Endothelial cell of umbilical vein (primary cell): ENCODE measurements around the gene PAK6. TPM values are rescaled to one million over a fixed set of nuclear protein-coding genes. Genes with fewer than 3 reads are reported as not detected.

ENCODE experiments used
- BruUV-seq: library from RNA; stranded (reverse); fragments of 400-500 nt; replicated peaks from 2 replicates; lab custom pipeline; 2021; lab: Mats Ljungman, UMichigan
- CTCF ChIA-PET: fragments of 300-600, 350-600 bp; sonication (Branson Sonifier 250); formaldehyde crosslinking; loops from one replicate; lab custom pipeline; 2021; ENCODE audit warnings: antibody characterized with exemption, inconsistent platforms; lab: Charles Lee
- POLR2A ChIA-PET: fragments of 300-600, 350-600 bp; sonication (Branson Sonifier 250); formaldehyde crosslinking; loops from one replicate; lab custom pipeline; 2021; ENCODE audit warnings: antibody characterized with exemption, inconsistent platforms; lab: Charles Lee
- DNase-seq: peaks from one replicate; pipeline ENCODE4 v3.0.0-alpha.2; 2011; ENCODE audit warnings: low read depth, low spot score
- FAIRE-seq: peaks from 2 replicates; lab custom pipeline; 2011; peaks lifted over from hg19 to GRCh38; lab: Jason Lieb, UNC
- H2AFZ ChIP-seq: 2 replicates; pipeline ENCODE4 v1.6.0; 2012; ENCODE audit warnings: low read depth, low read length, control low read depth, inconsistent platforms
- H3K27ac ChIP-seq: 2 replicates; pipeline ENCODE4 v1.5.1; 2011; ENCODE audit warnings: low read depth, mild to moderate bottlenecking, control low read depth, low read length, moderate library complexity; ENCODE audit not compliant: insufficient read depth
- H3K27me3 ChIP-seq, 2 experiments: 2 replicates each; pipeline versions ENCODE4 v1.6.0 to v1.6.1; 2011; ENCODE audit warnings: low read length in 2 of 2, mixed read lengths in 1 of 2; ENCODE audit not compliant: control insufficient read depth in 2 of 2, insufficient read depth in 2 of 2
- H3K36me3 ChIP-seq, 2 experiments: 2 replicates in 1 of 2; 3 replicates in 1 of 2; pipeline ENCODE4 v1.5.1; 2011; ENCODE audit warnings: low read length in 2 of 2, mild to moderate bottlenecking in 1 of 2, moderate library complexity in 1 of 2; ENCODE audit not compliant: control insufficient read depth in 2 of 2, insufficient read depth in 2 of 2; ENCODE audit errors: extremely low read depth in 1 of 2
- H3K4me1 ChIP-seq: 3 replicates; pipeline ENCODE4 v1.5.1; 2011; ENCODE audit warnings: mild to moderate bottlenecking, low read length; ENCODE audit not compliant: control insufficient read depth, insufficient read depth; ENCODE audit errors: extremely low read depth
- H3K4me2 ChIP-seq: 2 replicates; pipeline ENCODE4 v1.6.1; 2011; ENCODE audit warnings: low read length, control low read depth, mixed read lengths; ENCODE audit not compliant: insufficient read depth
- H3K4me3 ChIP-seq, 3 experiments: fragments of 200-600 bp in 1 of 3; sonication (generic), shearing (Covaris generic) in 1 of 3; replicated peaks in 1 of 3; 2 replicates each; pipeline ENCODE4 v1.5.1; 2011 to 2016; ENCODE audit warnings: control low read depth in 3 of 3, low read length in 3 of 3, mild to moderate bottlenecking in 2 of 3, inconsistent platforms in 1 of 3, low read depth in 1 of 3, moderate library complexity in 1 of 3; ENCODE audit not compliant: insufficient read depth in 1 of 3
- H3K79me2 ChIP-seq: 2 replicates; pipeline ENCODE4 v1.6.0; 2012; ENCODE audit warnings: low read length, inconsistent platforms; ENCODE audit not compliant: control insufficient read depth, insufficient read depth
- H3K9ac ChIP-seq: replicated peaks from 2 replicates; pipeline ENCODE3; 2011; ENCODE audit warnings: low read length, control low read depth; ENCODE audit not compliant: insufficient read depth; ENCODE audit errors: extremely low read depth
- H3K9me1 ChIP-seq: replicated peaks from 3 replicates; pipeline ENCODE4 v1.6.0; 2011; ENCODE audit warnings: mild to moderate bottlenecking, low read length; ENCODE audit not compliant: control insufficient read depth, insufficient read depth; ENCODE audit errors: extremely low read depth
- H3K9me3 ChIP-seq: replicated peaks from 2 replicates; pipeline ENCODE4 v1.5.1; 2012; ENCODE audit warnings: low read length, inconsistent platforms; ENCODE audit not compliant: control insufficient read depth, insufficient read depth
- H4K20me1 ChIP-seq: replicated peaks from 2 replicates; pipeline ENCODE3; 2011; ENCODE audit warnings: mild to moderate bottlenecking, low read length; ENCODE audit not compliant: control insufficient read depth, insufficient read depth; ENCODE audit errors: extremely low read depth
- CTCF ChIP-seq, 2 donors: IDR thresholded peaks; 1 replicate in 1 of 2; 2 replicates in 1 of 2; pipeline ENCODE4 v1.5.1; 2011; ENCODE audit warnings: low read length in 2 of 2, mild to moderate bottlenecking in 2 of 2, moderate library complexity in 2 of 2, control low read depth in 1 of 2, inconsistent platforms in 1 of 2, low read depth in 1 of 2; ENCODE audit not compliant: insufficient read depth in 1 of 2; ENCODE audit errors: extremely low read depth in 1 of 2
- EZH2 ChIP-seq: IDR thresholded peaks from 2 replicates; pipeline ENCODE4 v1.6.1; 2012; ENCODE audit warnings: borderline replicate concordance, low read depth, mild to moderate bottlenecking, moderate library complexity, low read length, inconsistent platforms; ENCODE audit not compliant: severe bottlenecking
- FOS ChIP-seq: IDR thresholded peaks from 2 replicates; pipeline ENCODE4 v1.6.1; 2011; ENCODE audit warnings: mild to moderate bottlenecking, low read length, moderate library complexity, borderline replicate concordance; ENCODE audit not compliant: insufficient read depth
- GATA2 ChIP-seq: IDR thresholded peaks from 2 replicates; pipeline ENCODE4 v1.7.0; 2011; ENCODE audit warnings: low read depth, mild to moderate bottlenecking, moderate library complexity, mixed read lengths, low read length; ENCODE audit not compliant: insufficient read length, insufficient read depth
- MAX ChIP-seq: IDR thresholded peaks from 2 replicates; pipeline ENCODE4 v1.6.1; 2011; ENCODE audit not compliant: insufficient read depth, insufficient read length
- MYC ChIP-seq: IDR thresholded peaks from one replicate; pipeline ENCODE4 v1.6.1; 2011; ENCODE audit warnings: mild to moderate bottlenecking, low read depth, low read length
- POLR2AphosphoS5 ChIP-seq: IDR thresholded peaks from 2 replicates; pipeline ENCODE4 v1.6.1; 2012; ENCODE audit warnings: low read depth, mild to moderate bottlenecking, control low read depth, low read length, moderate library complexity; ENCODE audit not compliant: insufficient read depth
- dilution Hi-C: fragments of 300-500 bp; cut with MboI; formaldehyde crosslinking; loops from one replicate; pipeline ENCODE4 v1.15.0; 2019; ENCODE audit warnings: low sequenced_read_pairs; ENCODE audit not compliant: extremely low pct_ligation_motif_present
- intact Hi-C: fragments of 100-400 bp; cut with micrococcal nuclease; formaldehyde crosslinking; loops from one replicate; pipeline ENCODE4 v1.10.0; 2022
- polyA plus RNA-seq, 4 experiments: library from polyadenylated mRNA; depleted of rRNA in 3 of 4; stranded (reverse) in 3 of 4; unstranded in 1 of 4; fragments of >200 nt; gene quantifications; 2 replicates each; pipeline versions ENCODE4 v1.2.1 to v1.2.3, GENCODE V29; 2011 to 2012; ENCODE audit warnings: missing spikeins in 1 of 4
- total RNA-seq: library from RNA; stranded (reverse); gene quantifications from 2 replicates; pipeline ENCODE4 v1.2.3, GENCODE V29; 2021

PAK6 gene
- total and polyA plus RNA-seq, 2 donors (not counting 3 experiments of a cell fraction or from before 2014, with no cell fraction given), result not detected

GRCh38 chr15:40257656-40258450, 19.0 kb downstream of the PAK6 start:
- Histone ChIP-seq H3K4me1 (peaks cover 6% of the 10 kb centered on the region), H3K4me2 (no peak overlapping the region), H3K4me3 (no peak overlapping the region), H3K9me1 (no peaks in the 10 kb centered on the region), H2AFZ (no peak overlapping the region), H4K20me1 (no peaks in the 10 kb centered on the region), H3K9me3 (no peaks in the 10 kb centered on the region), H3K36me3 (no peaks in the 10 kb centered on the region), H3K27me3 (peaks cover 24 to 27% of the 10 kb centered on the region in 2 experiments), H3K9ac (no peak overlapping the region), H3K27ac (no peak overlapping the region), H3K79me2 (no peaks in the 10 kb centered on the region)
- dilution Hi-C loops (no loop called here), intact Hi-C loops (no loop called here)
- ChIA-PET CTCF (interaction anchor here (1.0 to 3.2 kb wide), 5 partner anchors 8 to 40 kb away, joined by 4 to 14 read pairs (median 6); no protein-coding TSS in a partner anchor), POLR2A (no interaction called here)
- no TSS peak for BruUV-seq
- no peak for TF ChIP-seq MYC
- TF ChIP-seq EZH2, result no peak
- no peak for TF ChIP-seq GATA2
- TF ChIP-seq CTCF (IDR thresholded peaks at IDR 0.05; ENCODE audit: extremely low read depth in 1 of 2, insufficient read depth in 1 of 2, low read depth in 1 of 2, low read length in 2 of 2), result no peak
- no peak for TF ChIP-seq POLR2AphosphoS5
- no peak for TF ChIP-seq MAX
- peak; percentile 14 for TF ChIP-seq FOS
- no peak for FAIRE-seq
- no peak for DNase-seq
